Neuron (in vitro differentiated cells): Measurements from ENCODE around the gene LIX1.
"Not testable (repeated sequence)": the region's sequence is repeated elsewhere in the genome, so short reads cannot be mapped to it uniquely, and the experiment has no call there.

Experiments
- H2AFZ ChIP-seq: one replicate; pipeline ENCODE4 v1.6.1; 2013; ENCODE audit warnings: low read depth, mild to moderate bottlenecking, inconsistent platforms, low read length, moderate library complexity
- H3K27me3 ChIP-seq: one replicate; pipeline ENCODE4 v1.6.1; 2013; ENCODE audit warnings: low read length; ENCODE audit not compliant: insufficient read depth
- H3K36me3 ChIP-seq: one replicate; pipeline ENCODE4 v1.6.1; 2013; ENCODE audit warnings: low read length; ENCODE audit not compliant: insufficient read depth
- H3K4me1 ChIP-seq: one replicate; pipeline ENCODE4 v1.6.1; 2013; ENCODE audit warnings: low read length; ENCODE audit not compliant: insufficient read depth
- H3K4me3 ChIP-seq: 2 replicates; pipeline ENCODE4 v1.5.1; 2013; ENCODE audit warnings: mild to moderate bottlenecking, low read length, moderate library complexity
- H3K9me3 ChIP-seq: one replicate; pipeline ENCODE4 v1.6.1; 2013; ENCODE audit warnings: low read length

The LIX1 gene

GRCh38 chr5:97142521-97143254 is at the start of gene LIX1:
Gene LIX1 (minus strand): TSS chr5:97142611. CDS start chr5:97142576, 35 bp downstream.
- peak within 1 kb of the TSS; percentile 60 for H2AFZ ChIP-seq
- no peaks in the 10 kb centered on the region for H3K27me3 ChIP-seq
- no peaks in the 10 kb centered on the region for H3K9me3 ChIP-seq
- H3K4me1 ChIP-seq, result peaks cover 28% of the 10 kb centered on the region
- peak within 1 kb of the TSS; percentile 57 for H3K4me3 ChIP-seq
- H3K36me3 ChIP-seq, result no peaks in the 10 kb centered on the region

- no peak overlapping the region for H3K4me3 ChIP-seq
- H3K27me3 ChIP-seq, result no peaks in the 10 kb centered on the region
- no peaks in the 10 kb centered on the region for H3K36me3 ChIP-seq
- H2AFZ ChIP-seq, result no peak overlapping the region
- H3K9me3 ChIP-seq, result no peaks in the 10 kb centered on the region
- no peaks in the 10 kb centered on the region for H3K4me1 ChIP-seq
Observed at GRCh38 chr5:97191893-97192292, 49.5 kb upstream of the LIX1 start.

- not testable (repeated sequence) for H3K4me1 ChIP-seq, H2AFZ ChIP-seq, H3K4me3 ChIP-seq
Observed at GRCh38 chr5:97189523-97189922, 47.1 kb upstream of the LIX1 start.

GRCh38 chr5:97183930-97184213 is 41.5 kb upstream of the LIX1 start:
- Histone ChIP-seq H3K36me3 (peaks cover 9% of the 10 kb centered on the region), H2AFZ (peak overlapping the region; percentile 77), H3K4me3 (peak overlapping the region; percentile 90)

More at GRCh38 chr5:97189523-97189922, 47.1 kb upstream of the LIX1 start:
- not testable (repeated sequence) for H3K36me3 ChIP-seq, H3K27me3 ChIP-seq, H3K9me3 ChIP-seq

GRCh38 chr5:97183100-97183929 is 40.9 kb upstream of the LIX1 start, which contains the start of gene RIOK2:
Gene RIOK2 (minus strand): TSS chr5:97183247. CDS start chr5:97183191, 56 bp downstream.
- H3K9me3 ChIP-seq, result peaks cover 3% of the 10 kb centered on the region
- H3K27me3 ChIP-seq, result no peaks in the 10 kb centered on the region
- peaks cover 14% of the 10 kb centered on the region for H3K4me1 ChIP-seq
- peak within 1 kb of the TSS; percentile 77 for H2AFZ ChIP-seq
- peaks cover 15% of the 10 kb centered on the region for H3K36me3 ChIP-seq
- H3K4me3 ChIP-seq, result peak within 1 kb of the TSS; percentile 90

More at GRCh38 chr5:97183930-97184213, 41.5 kb upstream of the LIX1 start:
- Histone ChIP-seq H3K27me3 (no peaks in the 10 kb centered on the region), H3K4me1 (peaks cover 14% of the 10 kb centered on the region), H3K9me3 (peaks cover 3% of the 10 kb centered on the region)

GRCh38 chr5:97182571-97183099 is 40.2 kb upstream of the LIX1 start:
- Histone ChIP-seq H2AFZ (peak overlapping the region; percentile 77), H3K4me1 (peaks cover 14% of the 10 kb centered on the region), H3K4me3 (peak overlapping the region; percentile 90), H3K36me3 (peaks cover 22% of the 10 kb centered on the region), H3K27me3 (no peaks in the 10 kb centered on the region), H3K9me3 (peaks cover 3% of the 10 kb centered on the region)

GRCh38 chr5:97181856-97182545 is 39.6 kb upstream of the LIX1 start:
- Histone ChIP-seq H2AFZ (no peak overlapping the region), H3K36me3 (peaks cover 28% of the 10 kb centered on the region), H3K9me3 (peaks cover 3% of the 10 kb centered on the region), H3K27me3 (no peaks in the 10 kb centered on the region), H3K4me1 (peaks cover 14% of the 10 kb centered on the region), H3K4me3 (peak overlapping the region; percentile 90)

- not testable (repeated sequence) for H3K27me3 ChIP-seq, H2AFZ ChIP-seq, H3K4me3 ChIP-seq, H3K9me3 ChIP-seq
- peaks cover 53% of the 10 kb centered on the region for H3K36me3 ChIP-seq
- H3K4me1 ChIP-seq, result peaks cover 14% of the 10 kb centered on the region
Observed at GRCh38 chr5:97179457-97179856, 37.0 kb upstream of the LIX1 start.

- Histone ChIP-seq H3K9me3 (no peaks in the 10 kb centered on the region), H3K36me3 (peaks cover 93% of the 10 kb centered on the region), H2AFZ (no peak overlapping the region), H3K27me3 (no peaks in the 10 kb centered on the region), H3K4me1 (no peaks in the 10 kb centered on the region), H3K4me3 (no peak overlapping the region)
Observed at GRCh38 chr5:97172227-97172626, 29.8 kb upstream of the LIX1 start.

- Histone ChIP-seq H3K36me3 (peaks cover 93% of the 10 kb centered on the region), H3K27me3 (no peaks in the 10 kb centered on the region), H3K4me3 (no peak overlapping the region), H2AFZ (no peak overlapping the region), H3K9me3 (no peaks in the 10 kb centered on the region), H3K4me1 (no peaks in the 10 kb centered on the region)
Observed at GRCh38 chr5:97171703-97172102, 29.3 kb upstream of the LIX1 start.

- no peak overlapping the region for H3K4me3 ChIP-seq
- no peaks in the 10 kb centered on the region for H3K4me1 ChIP-seq
- H3K36me3 ChIP-seq, result peaks cover 86% of the 10 kb centered on the region
- no peaks in the 10 kb centered on the region for H3K9me3 ChIP-seq
- no peak overlapping the region for H2AFZ ChIP-seq
- H3K27me3 ChIP-seq, result no peaks in the 10 kb centered on the region
Observed at GRCh38 chr5:97167435-97167834, 25.0 kb upstream of the LIX1 start.

GRCh38 chr5:97165726-97166125 is 23.3 kb upstream of the LIX1 start:
- Histone ChIP-seq H3K4me3 (no peak overlapping the region), H3K36me3 (peaks cover 79% of the 10 kb centered on the region), H3K4me1 (no peaks in the 10 kb centered on the region), H3K27me3 (no peaks in the 10 kb centered on the region), H2AFZ (no peak overlapping the region), H3K9me3 (no peaks in the 10 kb centered on the region)

GRCh38 chr5:97164846-97165245 is 22.4 kb upstream of the LIX1 start:
- H2AFZ ChIP-seq, result no peak overlapping the region
- H3K9me3 ChIP-seq, result peaks cover under 1% of the 10 kb centered on the region
- no peaks in the 10 kb centered on the region for H3K4me1 ChIP-seq
- H3K27me3 ChIP-seq, result no peaks in the 10 kb centered on the region
- H3K4me3 ChIP-seq, result no peak overlapping the region
- H3K36me3 ChIP-seq, result peaks cover 77% of the 10 kb centered on the region
